GM06990 (cell line): ENCODE data around the gene E2F8.

ENCODE experiments used
- DNase-seq: peaks from one replicate; pipeline ENCODE4 v3.0.0-alpha.2; 2011; ENCODE audit not compliant: insufficient read length; ENCODE audit errors: extremely low read depth
- H3K27me3 ChIP-seq: replicated peaks from 2 replicates; pipeline ENCODE4 v1.6.0; 2011; ENCODE audit warnings: low read length; ENCODE audit not compliant: control insufficient read depth, insufficient read depth
- H3K36me3 ChIP-seq: 2 replicates; pipeline ENCODE4 v1.5.1; 2011; ENCODE audit warnings: low read length; ENCODE audit not compliant: control insufficient read depth, insufficient read depth
- H3K4me3 ChIP-seq: replicated peaks from 2 replicates; pipeline ENCODE4 v1.5.1; 2011; ENCODE audit warnings: low read depth, mild to moderate bottlenecking, control low read depth, low read length
- CTCF ChIP-seq: IDR thresholded peaks from 2 replicates; pipeline ENCODE4 v1.5.1; 2011; ENCODE audit warnings: low read length, control low read depth, mild to moderate bottlenecking, inconsistent platforms; ENCODE audit not compliant: insufficient read depth, poor library complexity, severe bottlenecking

Gene E2F8

GRCh38 chr11:19246816-19247215 is 6.1 kb upstream of the E2F8 start:
- Histone ChIP-seq H3K36me3 (no peaks in the 10 kb centered on the region), H3K27me3 (no peaks in the 10 kb centered on the region), H3K4me3 (no peak overlapping the region)
- DNase-seq = no peak
- TF ChIP-seq CTCF = no peak

- Histone ChIP-seq H3K4me3 (no peak overlapping the region), H3K27me3 (no peaks in the 10 kb centered on the region), H3K36me3 (no peaks in the 10 kb centered on the region)
- TF ChIP-seq CTCF = no peak
- DNase-seq = no peak
Measured at GRCh38 chr11:19245351-19245750, 4.6 kb upstream of the E2F8 start.

- no peak for DNase-seq
- H3K36me3 ChIP-seq = no peaks in the 10 kb centered on the region
- TF ChIP-seq CTCF = no peak
- H3K4me3 ChIP-seq = no peak overlapping the region
- no peaks in the 10 kb centered on the region for H3K27me3 ChIP-seq
Measured at GRCh38 chr11:19244621-19245020, 3.9 kb upstream of the E2F8 start.

GRCh38 chr11:19244084-19244483 is 3.3 kb upstream of the E2F8 start:
- no peak for DNase-seq
- Histone ChIP-seq H3K27me3 (no peaks in the 10 kb centered on the region), H3K36me3 (no peaks in the 10 kb centered on the region), H3K4me3 (no peak overlapping the region)
- no peak for TF ChIP-seq CTCF

GRCh38 chr11:19243613-19244012 is 2.9 kb upstream of the E2F8 start:
- H3K27me3 ChIP-seq = no peaks in the 10 kb centered on the region
- H3K4me3 ChIP-seq = no peak overlapping the region
- no peak for DNase-seq
- TF ChIP-seq CTCF = no peak
- H3K36me3 ChIP-seq = no peaks in the 10 kb centered on the region

- TF ChIP-seq CTCF = no peak
- Histone ChIP-seq H3K36me3 (no peaks in the 10 kb centered on the region), H3K27me3 (no peaks in the 10 kb centered on the region), H3K4me3 (no peak overlapping the region)
- DNase-seq = no peak
Measured at GRCh38 chr11:19243143-19243542, 2.4 kb upstream of the E2F8 start.
